K562 (cell line): Measurements from ENCODE around the gene CLDN7. TPM values are rescaled to one million over a fixed set of nuclear protein-coding genes. Genes with fewer than 3 reads are reported as not detected.

Source experiments
- EHMT2 ChIP-seq: fragments of 450-650 bp; IDR thresholded peaks from 2 replicates; pipeline ENCODE4 v1.6.1; 2018; ENCODE audit warnings: antibody characterized with exemption
- ESRRB ChIP-seq: fragments of 250-450 bp; sonication (Bioruptor Pico); IDR thresholded peaks from 2 replicates; pipeline ENCODE4 v1.5.0; 2020; ENCODE audit warnings: mild to moderate bottlenecking, moderate library complexity, borderline replicate concordance
- EWSR1 ChIP-seq: fragments of 450-650 bp; IDR thresholded peaks from 2 replicates; pipeline ENCODE4 v1.6.1; 2018; ENCODE audit warnings: borderline replicate concordance, mild to moderate bottlenecking, low read depth, moderate library complexity; ENCODE audit not compliant: partially characterized antibody
- HNRNPL ChIP-seq: fragments of 200-400 bp; formaldehyde crosslinking; IDR thresholded peaks from 2 replicates; pipeline ENCODE4 v1.6.1; 2017; ENCODE audit warnings: low read depth, mild to moderate bottlenecking, low read length
- MAX ChIP-seq: sonication (generic); formaldehyde crosslinking; IDR thresholded peaks from 2 replicates; pipeline ENCODE4 v1.9.0; 2022; ENCODE audit warnings: mild to moderate bottlenecking, missing genetic modification reagents
- PCBP1 ChIP-seq: fragments of 200-400 bp; formaldehyde crosslinking; IDR thresholded peaks from 2 replicates; pipeline ENCODE4 v1.6.1; 2018; ENCODE audit warnings: mild to moderate bottlenecking, low read depth, low read length; ENCODE audit not compliant: poor library complexity, severe bottlenecking
- PHTF2 ChIP-seq: fragments of 250-450 bp; sonication (Bioruptor Pico); IDR thresholded peaks from 2 replicates; pipeline ENCODE4 v1.5.0; 2021; ENCODE audit warnings: mild to moderate bottlenecking
- TAF1 ChIP-seq: IDR thresholded peaks from 2 replicates; pipeline ENCODE4 v1.6.1; 2011; ENCODE audit warnings: mild to moderate bottlenecking, low read length, moderate library complexity; ENCODE audit not compliant: insufficient read depth, control insufficient read depth, severe bottlenecking; ENCODE audit errors: extremely low read depth
- TSHZ1 ChIP-seq: fragments of 250-450 bp; sonication (Bioruptor Pico); IDR thresholded peaks from 2 replicates; pipeline ENCODE4 v1.4.0; 2020; ENCODE audit warnings: mild to moderate bottlenecking, moderate library complexity
- ZNF133 ChIP-seq: fragments of 250-450 bp; sonication (Bioruptor Pico); IDR thresholded peaks from 2 replicates; pipeline ENCODE4 v1.4.0; 2020; ENCODE audit warnings: mild to moderate bottlenecking
- ZNF318 ChIP-seq, 2 experiments: fragments of 450-650 bp; IDR thresholded peaks; 2 replicates each; pipeline ENCODE4 v1.6.1; 2016; ENCODE audit warnings: mild to moderate bottlenecking in 2 of 2, borderline replicate concordance in 1 of 2, low read depth in 1 of 2, moderate library complexity in 1 of 2
- ZNF589 ChIP-seq: fragments of 200-800 bp; sonication (Bioruptor generic); IDR thresholded peaks from 2 replicates; pipeline ENCODE4 v1.6.1; 2016; ENCODE audit warnings: low read depth, missing genetic modification characterization, missing compliant biosample characterization
- ZNF766 ChIP-seq: fragments of 200-800 bp; sonication (Bioruptor generic); conservative IDR thresholded peaks from 2 replicates; pipeline ENCODE4 v1.6.1; 2016; ENCODE audit warnings: missing genetic modification characterization, missing compliant biosample characterization
- polyA plus RNA-seq, 8 experiments: library from polyadenylated mRNA; depleted of rRNA in 4 of 8; stranded (reverse) in 5 of 8; unstranded in 3 of 8; fragments of >200 nt; fragmentation: Nextera tagmentation in 2 of 8; fragmentation: Illumina TruSeq in 1 of 8; extraction: Ambion mirVana in 2 of 8; extraction: Trizol in 1 of 8; gene quantifications; 2 replicates each; pipeline versions ENCODE4 v1.2.1 to v1.2.3, GENCODE V29; 2011 to 2014; ENCODE audit warnings: inconsistent platforms in 1 of 8, missing spikeins in 1 of 8
- total RNA-seq, 7 experiments: library from RNA; depleted of rRNA in 6 of 7; stranded (reverse); fragments of >200 nt in 6 of 7; fragmentation: Illumina TruSeq in 2 of 7; extraction: Trizol in 2 of 7; gene quantifications; 2 replicates each; pipeline versions ENCODE4 v1.2.1 to v1.2.3, GENCODE V29; 2011 to 2021; ENCODE audit warnings: low replicate concordance in 1 of 7

Gene CLDN7
- total and polyA plus RNA-seq, 9 of the 15 experiments (the other 6 are each of a cell fraction or from before 2014, with no cell fraction given), result 2.2 to 14.5 (median 7.6) TPM

GRCh38 chr17:7219812-7220592 lies 42.3 kb downstream of the CLDN7 start, which contains the start of the genes ACADVL and DLG4 (continued):
- TF ChIP-seq TSHZ1 (CRISPR knock-in tag), result no peak
- TF ChIP-seq ESRRB, result no peak
- TF ChIP-seq EWSR1, result no peak
- peak; percentile 87 for TF ChIP-seq TAF1
- peak; percentile 22 for TF ChIP-seq PCBP1
- TF ChIP-seq MAX (CRISPR knock-in tag), result peak; percentile 4; the same call in 1 of the 2 replicates
- TF ChIP-seq ZNF133 (CRISPR knock-in tag), result 0 out of 2 replicates have a peak, but pooled peaks have one; percentile 19
- no peak for TF ChIP-seq HNRNPL
- TF ChIP-seq ZNF589 (CRISPR knock-in tag), result no peak
- TF ChIP-seq EHMT2, result no peak
- TF ChIP-seq ZNF766 (CRISPR knock-in tag), result peak; percentile 58
- TF ChIP-seq ZNF318 (IDR thresholded peaks at IDR 0.05; ENCODE audit: borderline replicate concordance in 1 of 2, low read depth in 1 of 2), result no peak
- TF ChIP-seq PHTF2, result no peak
